Right ventricle myocardium inferior (tissue), 1 donor: ENCODE results near the gene ESAM. TPM values are rescaled to one million over a fixed set of nuclear protein-coding genes. Genes with fewer than 3 reads are reported as not detected.
"Not testable (repeated sequence)": the region's sequence is repeated elsewhere in the genome, so short reads cannot be mapped to it uniquely, and the experiment has no call there.

Experiments used
- ATAC-seq: fragments of 200-7000 bp; cut with Tn5 transposase; one replicate; pipeline ENCODE4 v1.9.1; 2020; ENCODE audit warnings: mild to moderate bottlenecking, moderate library complexity
- DNase-seq: peaks from one replicate; pipeline ENCODE4 v3.0.0; 2021; ENCODE audit errors: missing footprints
- intact Hi-C: fragments of 100-400 bp; cut with DNase I; formaldehyde crosslinking; loops from one replicate; pipeline ENCODE4 v1.11.0; 2022
- total RNA-seq: library from RNA; stranded (reverse); fragmentation: NEBNext Ultra II Directional; extraction: Animal tissue kit (Norgen Biotek cat#: 25700); gene quantifications from one replicate; pipeline ENCODE4 v1.2.1, GENCODE V29; 2021
- donor health status: DM: no; HTN: yes; CAD: no; lungs with severe emphysema.

The ESAM gene
- total RNA-seq, 1 donor from 2014 or later = 43.1 TPM

GRCh38 chr11:124783002-124783401 is 20.9 kb upstream of the ESAM start:
- intact Hi-C loops = no loop called here
- ATAC-seq = no peak
- no peak for DNase-seq

- ATAC-seq (no peak), DNase-seq (no peak)
- intact Hi-C loops = no loop called here
Observed at GRCh38 chr11:124779568-124779967, 17.5 kb upstream of the ESAM start.

DNA sequence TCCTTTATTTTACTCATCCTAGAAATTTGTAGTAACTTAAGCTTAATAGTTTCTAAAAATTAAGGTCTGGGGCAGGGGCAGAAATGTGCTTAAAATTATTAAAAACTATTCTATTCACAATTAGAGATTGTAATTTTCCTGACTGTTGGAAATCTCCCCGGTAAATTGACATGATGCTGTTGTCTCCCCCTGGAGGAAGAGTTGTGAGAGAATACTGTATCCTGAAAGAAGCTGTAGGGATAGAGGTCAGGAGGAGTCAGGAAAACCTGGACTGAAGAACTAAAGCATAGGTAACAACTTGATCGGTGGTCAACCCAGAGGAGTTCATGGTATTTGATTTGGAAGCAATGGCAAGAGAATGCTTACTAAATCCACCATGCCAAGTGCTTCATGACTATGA is 16.2 kb upstream of the ESAM start:
- ATAC-seq = no peak
- no peak for DNase-seq
- intact Hi-C loops = no loop called here

GRCh38 chr11:124776865-124777645 is 15.0 kb upstream of the ESAM start:
- intact Hi-C loops = no loop called here
- DNase-seq (no peak), ATAC-seq (no peak)

DNA sequence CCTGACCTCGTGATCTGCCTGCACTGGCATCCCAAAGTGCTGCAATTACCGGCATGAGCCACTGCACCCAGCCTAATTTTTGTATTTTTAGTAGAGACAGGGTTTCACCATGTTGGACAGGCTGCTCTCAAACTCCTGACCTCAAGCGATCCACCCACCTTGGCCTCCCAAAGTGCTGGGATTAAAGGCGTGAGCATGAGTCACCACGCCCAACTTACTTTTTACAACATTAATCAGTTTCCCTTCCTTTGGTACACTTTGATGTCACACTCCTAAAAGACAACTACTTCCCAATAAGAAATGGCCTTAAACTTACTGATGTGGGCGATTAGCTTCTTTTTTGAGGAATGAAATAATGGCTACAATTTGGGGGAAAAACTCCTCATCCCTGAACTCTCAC is 8.9 kb upstream of the ESAM start:
- intact Hi-C loops, DNase-seq, ATAC-seq: not testable (repeated sequence)

- ATAC-seq (no peak), DNase-seq (no peak)
- intact Hi-C loops = loop anchor here (10.0 kb wide), 1 partner anchor 65 kb away; no protein-coding TSS in a partner anchor
Observed at GRCh38 chr11:124769806-124770774, 8.0 kb upstream of the ESAM start.

DNA sequence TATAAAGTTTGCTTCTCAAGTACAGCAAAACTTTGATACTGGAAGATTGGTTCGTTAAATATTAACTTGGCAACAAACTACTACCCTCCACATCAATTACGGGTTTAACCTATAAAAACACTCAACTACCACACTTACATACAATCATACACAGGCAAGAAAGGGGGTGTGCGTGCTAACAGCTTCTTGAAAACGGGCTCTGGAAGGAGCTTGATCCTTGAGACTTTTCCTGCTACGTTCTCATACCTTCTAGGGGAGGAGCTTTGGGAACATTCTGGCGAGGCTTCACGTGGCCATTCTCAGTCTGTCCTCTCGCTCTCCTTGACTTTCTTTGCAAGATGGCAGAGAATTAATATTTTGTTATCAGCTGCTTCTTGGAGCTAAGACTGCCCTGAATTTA is 6.8 kb upstream of the ESAM start:
- intact Hi-C loops = loop anchor here (10.0 kb wide), 1 partner anchor 66 kb away; no protein-coding TSS in a partner anchor
- no peak for ATAC-seq
- no peak for DNase-seq

DNA sequence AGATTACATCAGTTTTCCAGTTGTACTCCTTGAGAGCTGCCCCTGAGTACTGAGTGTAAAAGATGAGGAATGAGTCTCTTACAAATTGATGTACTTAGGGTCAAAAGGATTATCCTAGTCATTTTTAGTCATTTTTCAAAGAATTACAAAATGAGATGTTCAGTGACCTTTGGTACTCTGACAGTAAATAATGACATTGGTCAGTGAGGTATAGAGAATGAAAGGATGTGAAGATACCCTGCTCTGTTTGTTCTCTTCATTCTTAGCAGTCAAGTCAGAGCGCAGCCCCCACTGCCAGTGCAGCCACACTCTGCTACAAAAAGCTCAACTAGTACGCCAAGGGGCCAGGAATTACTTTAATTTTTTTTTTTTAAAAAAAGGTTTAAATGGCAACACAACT is 4.1 kb upstream of the ESAM start:
- DNase-seq (no peak), ATAC-seq (no peak)
- intact Hi-C loops = loop anchor here (10.0 kb wide), 1 partner anchor 69 kb away; no protein-coding TSS in a partner anchor

DNA sequence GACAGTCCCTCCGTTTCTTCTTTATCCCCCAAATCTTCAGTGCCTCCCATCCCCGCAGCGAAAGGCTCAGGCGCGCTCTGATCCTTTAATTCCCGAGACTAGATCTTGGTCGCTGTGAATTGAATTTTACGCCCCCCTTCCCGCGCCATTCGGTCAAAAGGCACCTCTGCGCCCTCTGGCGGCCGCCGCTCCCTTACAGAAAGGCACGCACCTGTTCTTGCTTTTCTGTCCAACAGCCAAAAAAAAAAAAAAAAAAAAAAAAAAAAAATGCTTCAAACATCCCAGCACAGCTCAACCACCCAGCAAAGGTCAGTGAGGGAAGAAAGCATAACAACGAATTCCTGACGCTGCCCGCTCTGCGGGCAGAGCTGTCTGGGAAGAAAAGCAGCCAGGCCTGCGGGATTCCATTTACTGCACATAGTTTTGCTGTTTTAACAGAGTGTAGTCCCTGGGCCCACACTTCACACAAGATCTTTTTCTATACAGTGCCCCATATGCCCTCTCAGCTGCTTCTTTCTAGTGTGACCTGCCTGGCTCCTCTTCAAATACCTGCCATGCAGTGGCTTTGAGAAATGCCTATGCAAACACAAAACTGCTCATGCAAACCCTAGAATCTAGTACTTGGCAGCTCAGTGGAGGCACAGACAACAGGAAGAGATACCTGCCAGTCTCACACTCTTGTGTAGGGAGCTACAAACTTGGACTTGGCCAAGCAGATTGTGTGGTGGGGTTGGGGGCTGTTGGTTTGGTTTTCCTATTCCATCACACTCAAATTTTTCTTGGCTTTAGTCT is 1.3 kb upstream of the ESAM start:
- DNase-seq (peak; percentile 90), ATAC-seq (peak; percentile 33)
- intact Hi-C loops = loop anchor here (1.0 to 10.0 kb wide), 3 partner anchors 39 to 94 kb away; partner anchors contain the start of gene MSANTD2

DNA sequence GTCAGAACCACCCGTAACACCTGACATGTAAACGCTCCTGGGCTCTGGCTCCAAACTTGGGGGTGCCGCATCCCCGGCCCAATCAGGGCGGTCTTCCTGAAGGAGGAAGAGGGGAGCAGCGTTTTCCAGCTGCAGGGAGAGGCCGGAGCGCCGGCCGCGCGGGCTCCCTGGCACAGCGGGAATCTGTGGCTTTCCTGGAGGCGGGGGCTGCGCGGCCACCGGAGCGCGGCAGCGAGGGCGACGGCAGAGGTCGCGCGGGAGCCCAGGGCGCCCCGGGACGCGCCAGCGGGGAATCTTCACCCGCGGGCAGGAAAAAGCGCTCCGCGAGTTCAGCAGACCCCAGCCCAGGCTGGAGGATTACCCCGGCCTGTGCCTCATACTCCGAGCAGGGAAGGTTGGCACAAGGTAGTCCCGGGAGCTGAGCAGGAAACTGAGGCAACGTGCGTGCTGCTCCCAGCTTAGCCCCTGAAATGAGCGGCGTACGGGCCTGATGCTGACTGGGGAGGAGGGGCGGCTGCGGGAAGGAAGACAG is 600 bp upstream of the ESAM start:
- ATAC-seq (peak; percentile 4), DNase-seq (no peak)

DNA sequence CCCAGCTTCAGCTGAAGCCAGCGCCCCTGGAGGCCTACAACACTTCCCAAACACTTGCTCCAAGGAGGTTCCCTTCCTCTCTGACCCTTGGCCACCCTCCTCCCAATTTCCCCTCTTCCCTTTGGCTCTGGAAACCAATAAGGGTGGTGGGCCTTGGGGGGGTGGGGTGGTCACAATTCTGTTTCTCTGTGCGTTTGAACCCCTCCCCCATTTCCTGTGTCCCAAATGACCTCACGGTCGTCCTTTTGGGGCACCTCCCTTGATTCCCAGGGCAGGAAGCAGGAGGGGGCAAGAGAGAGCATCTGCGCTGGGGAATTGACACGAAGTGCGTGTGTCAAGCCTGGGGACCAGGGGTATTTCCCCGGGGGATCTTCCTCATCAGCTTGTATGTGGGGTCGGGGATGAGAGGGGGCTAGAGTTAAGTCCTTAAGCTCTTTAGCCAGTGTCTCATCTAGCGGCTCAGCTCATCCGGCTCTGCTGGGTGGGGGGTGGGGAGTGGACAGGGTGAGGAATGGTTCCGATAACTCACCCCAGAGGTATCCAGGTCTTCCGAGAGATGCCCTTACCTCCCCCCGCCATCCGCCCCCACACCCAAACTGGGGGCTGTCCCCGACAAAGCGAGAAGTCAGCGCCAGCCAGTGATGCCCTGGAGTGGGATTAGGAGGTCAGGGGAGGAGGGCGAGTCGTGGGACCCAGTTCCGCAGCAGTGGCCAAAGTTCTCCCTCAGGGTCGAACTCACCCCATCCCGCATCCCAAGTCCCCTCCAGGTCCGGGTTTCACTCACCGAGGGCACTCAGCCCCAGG is 587 bp downstream of the ESAM start:
- ATAC-seq (peak; percentile 7), DNase-seq (no peak)
- intact Hi-C loops = loop anchor here (1.0 to 10.0 kb wide), 3 partner anchors 41 to 87 kb away; partner anchors contain the start of gene MSANTD2

More for the DNA sequence above, 600 bp upstream of the ESAM start:
- intact Hi-C loops = loop anchor here (1.0 to 10.0 kb wide), 4 partner anchors 40 to 93 kb away; partner anchors contain the start of gene MSANTD2

GRCh38 chr11:124760806-124761205 is 1.3 kb downstream of the ESAM start:
- no peak for DNase-seq
- intact Hi-C loops = loop anchor here (5.0 to 10.0 kb wide), 2 partner anchors 41 to 74 kb away; partner anchors contain the start of gene MSANTD2
- no peak for ATAC-seq

DNA sequence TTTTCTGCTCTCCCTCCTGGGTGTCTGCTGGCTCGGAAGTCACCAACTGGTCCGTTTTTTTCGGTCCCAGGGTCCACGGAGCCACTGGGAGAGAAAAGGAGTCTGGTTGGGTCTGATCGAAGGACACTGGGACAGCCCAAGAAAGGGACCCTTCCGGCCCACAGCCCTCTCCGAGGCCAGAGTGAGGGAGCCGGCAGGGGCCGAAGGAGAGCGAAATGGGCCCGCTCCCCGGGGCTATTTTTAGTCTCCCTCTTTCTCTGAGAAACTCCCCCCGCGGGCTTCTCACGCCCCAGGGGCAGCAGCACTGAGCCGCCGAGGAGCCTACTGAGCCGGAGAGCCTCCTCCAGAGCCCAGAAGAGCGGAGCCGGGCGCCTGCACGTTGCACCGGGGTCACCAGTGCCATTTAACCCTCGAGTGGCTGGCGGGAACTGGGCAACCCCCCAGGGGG is 1.9 kb downstream of the ESAM start:
- peak; percentile 11 for ATAC-seq
- intact Hi-C loops = loop anchor here (5.0 to 10.0 kb wide), 2 partner anchors 42 to 75 kb away; partner anchors contain the start of gene MSANTD2
- DNase-seq = no peak

DNA sequence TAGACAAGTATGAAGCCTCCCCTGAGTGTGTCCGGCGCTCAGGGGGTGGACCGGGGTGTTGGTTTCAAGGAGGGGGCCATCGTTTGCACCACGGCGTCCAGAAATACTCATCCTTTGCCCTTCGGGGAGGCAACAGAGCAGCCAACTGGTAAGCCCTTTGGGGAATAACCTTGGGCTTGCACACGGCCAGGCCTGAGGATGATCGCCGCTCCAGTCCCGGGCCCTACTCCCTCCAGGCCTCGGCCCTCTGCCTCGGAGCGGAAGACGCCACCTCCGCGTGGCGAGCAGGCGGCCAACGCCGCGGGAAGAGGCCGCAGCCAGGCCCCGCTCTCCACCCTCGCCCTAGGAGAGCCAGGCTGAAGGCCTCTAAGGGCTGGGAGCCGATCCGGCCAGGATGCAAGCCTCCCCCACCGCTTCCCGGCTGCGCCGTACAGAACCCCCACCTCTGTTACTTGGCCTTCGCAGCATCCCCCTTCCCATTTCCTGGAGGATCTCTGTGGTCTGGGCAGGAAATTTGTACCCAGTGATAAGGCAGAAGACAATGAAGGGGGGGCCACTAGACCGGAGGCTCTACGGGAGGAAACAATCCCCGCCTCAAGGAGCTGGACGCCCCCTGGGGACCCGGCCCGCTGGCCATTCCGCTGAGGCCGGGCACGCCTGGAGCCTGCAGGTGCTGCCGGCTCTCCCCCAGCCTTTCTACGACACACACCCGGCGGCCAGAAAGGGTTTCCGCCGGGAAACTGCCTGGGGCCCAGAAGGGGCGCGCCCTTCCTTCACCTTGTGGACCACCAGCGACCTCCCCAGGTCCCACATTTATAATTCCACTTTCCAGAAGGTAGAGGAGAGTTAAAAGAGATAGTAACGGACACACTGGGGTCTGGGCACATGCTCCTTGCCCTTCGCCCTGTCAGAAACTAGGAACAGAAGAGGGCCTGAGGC is 2.6 kb downstream of the ESAM start:
- DNase-seq (no peak), ATAC-seq (peak; percentile 39)
- intact Hi-C loops = loop anchor here (5.0 to 10.0 kb wide), 2 partner anchors 43 to 75 kb away; partner anchors contain the start of gene MSANTD2

DNA sequence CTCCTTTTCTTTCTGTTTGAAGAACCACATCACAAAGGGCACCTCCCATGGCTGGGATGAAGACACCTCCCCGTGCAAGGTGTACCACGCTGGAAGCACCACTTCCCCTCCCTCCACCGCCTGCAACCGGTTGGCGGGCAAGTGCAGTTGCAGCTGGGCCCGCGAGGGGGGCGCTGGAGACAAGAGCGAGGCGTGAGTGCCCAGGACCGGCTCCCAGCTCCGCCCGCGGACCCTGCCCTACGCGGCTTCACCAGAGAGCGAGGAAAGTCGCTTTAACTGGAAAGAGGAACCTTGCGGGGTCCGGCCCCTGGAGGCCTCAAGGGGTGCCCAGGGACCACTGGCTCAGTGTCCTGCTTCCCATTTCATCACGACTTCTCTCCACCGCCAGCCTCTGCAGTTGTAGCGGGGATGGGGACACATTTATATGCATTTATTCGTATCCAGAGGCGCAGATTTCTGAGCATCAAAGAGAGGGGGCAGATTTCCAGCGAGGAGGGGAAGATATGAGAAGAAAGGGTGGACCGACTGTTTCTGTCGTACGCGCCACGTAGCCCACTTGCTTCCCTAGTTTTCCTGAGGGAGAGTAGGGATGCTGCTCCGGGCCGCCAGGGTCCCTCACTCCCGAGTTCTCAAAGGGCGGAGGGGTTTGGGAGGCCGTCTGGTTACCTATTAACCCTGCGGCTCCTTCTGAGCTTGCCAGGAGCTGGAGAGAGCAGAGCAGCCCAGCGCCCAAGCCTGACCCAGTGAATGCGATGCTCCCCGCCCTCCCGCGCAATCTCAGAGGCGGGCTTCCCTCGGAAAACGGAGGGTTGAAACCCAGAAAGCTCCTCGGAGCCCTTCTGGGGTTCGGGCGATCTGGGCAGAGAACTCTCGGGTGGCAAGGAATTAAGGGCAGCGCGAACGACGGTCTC is 3.5 kb downstream of the ESAM start:
- DNase-seq (peak; percentile 88), ATAC-seq (peak; percentile 69)
- intact Hi-C loops = no loop called here
